ENCODE data around the gene EPN2. TPM values are rescaled to one million over a fixed set of nuclear protein-coding genes. Genes with fewer than 3 reads are reported as not detected.

The EPN2 gene
- total RNA-seq, 1 donor from 2014 or later, result 78.4 TPM

DNA sequence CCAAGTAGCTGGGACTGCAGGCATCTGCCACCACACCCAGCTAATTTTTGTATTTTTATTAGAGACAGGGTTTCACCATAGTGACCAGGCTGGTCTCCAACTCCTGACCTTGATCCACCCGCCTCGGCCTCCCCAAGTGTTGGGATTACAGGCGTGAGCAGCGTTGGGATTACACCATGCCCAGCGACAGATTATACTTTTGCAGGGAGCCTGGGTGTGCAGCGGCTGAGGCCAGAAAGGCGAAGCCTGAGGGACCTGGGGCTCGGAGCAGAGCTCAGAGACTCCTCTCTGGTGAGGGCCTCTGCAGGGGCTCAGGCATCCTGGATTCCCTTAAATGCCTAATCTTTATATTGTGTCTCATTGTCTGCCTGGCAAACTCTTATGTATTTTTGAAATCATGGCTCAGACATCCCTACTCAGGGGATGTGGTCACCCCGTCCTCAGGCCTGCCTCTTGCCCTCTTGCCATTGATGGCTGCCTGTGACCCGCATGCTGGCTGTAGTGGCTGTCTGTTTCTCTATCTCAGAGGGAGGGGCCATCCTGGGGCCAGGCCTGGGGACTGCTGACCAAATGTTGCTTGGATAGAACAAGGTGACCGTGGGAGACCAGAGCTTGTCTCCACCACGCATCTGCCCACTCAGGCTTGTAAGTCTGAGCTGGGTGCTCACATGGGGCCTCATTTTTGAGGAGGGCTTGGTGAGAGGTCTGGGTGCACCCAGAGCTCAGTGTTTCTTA, 82.8 kb downstream of the EPN2 start:
- intact Hi-C loops (cut with DNase I), result loop anchor here (5.0 kb wide), 1 partner anchor 48 kb away; no protein-coding TSS in a partner anchor

GRCh38 chr17:19320876-19321275, 83.7 kb downstream of the EPN2 start:
- DNase-seq (ENCODE audit: low spot score), result no peak

More for the DNA sequence above, 82.8 kb downstream of the EPN2 start:
- DNase-seq (ENCODE audit: low spot score), result no peak

GRCh38 chr17:19321481-19322128, 84.4 kb downstream of the EPN2 start:
- intact Hi-C loops (cut with DNase I), result no loop called here
- DNase-seq (ENCODE audit: low spot score), result peak; percentile 67

More at GRCh38 chr17:19320876-19321275, 83.7 kb downstream of the EPN2 start:
- intact Hi-C loops (cut with DNase I), result no loop called here

DNA sequence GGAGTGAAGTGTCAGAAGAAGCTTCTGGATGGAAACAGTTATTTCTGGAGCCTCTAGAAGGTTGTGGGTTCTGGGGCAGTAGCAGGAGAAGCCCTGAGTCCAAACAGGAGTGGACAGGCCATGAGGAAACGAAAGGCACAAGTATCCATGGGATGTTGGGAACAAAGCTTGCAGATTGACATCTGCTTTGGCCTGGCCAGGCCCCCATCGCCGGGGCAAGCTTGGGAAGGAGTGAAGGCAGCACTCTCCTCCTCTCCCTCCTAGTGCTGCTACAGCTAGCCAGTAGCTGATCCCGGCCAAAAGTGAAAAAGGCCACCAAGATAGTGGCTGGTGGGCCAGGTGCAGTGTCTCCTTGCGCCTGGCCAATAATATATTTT, 85.0 kb downstream of the EPN2 start:
- intact Hi-C loops (cut with DNase I), result no loop called here
- DNase-seq (ENCODE audit: low spot score), result peak; percentile 60

- intact Hi-C loops (cut with DNase I), result no loop called here
- peak; percentile 63 for DNase-seq (ENCODE audit: low spot score)
These were observed 85.7 kb downstream of the EPN2 start for GRCh38 chr17:19322861-19323260.

- intact Hi-C loops (cut with DNase I), result no loop called here
These were observed 88.4 kb downstream of the EPN2 start for GRCh38 chr17:19325542-19325941.

GRCh38 chr17:19327031-19327783, 90.0 kb downstream of the EPN2 start:
- DNase-seq (ENCODE audit: low spot score), result no peak
- intact Hi-C loops (cut with DNase I), result no loop called here

More at GRCh38 chr17:19325542-19325941, 88.4 kb downstream of the EPN2 start:
- DNase-seq (ENCODE audit: low spot score), result no peak

- intact Hi-C loops (cut with DNase I), result no loop called here
- DNase-seq (ENCODE audit: low spot score), result no peak
These were observed 91.4 kb downstream of the EPN2 start for GRCh38 chr17:19328441-19329061.

- DNase-seq (ENCODE audit: low spot score), result no peak
- intact Hi-C loops (cut with DNase I), result no loop called here
These were observed 92.0 kb downstream of the EPN2 start for GRCh38 chr17:19329136-19329535.

DNA sequence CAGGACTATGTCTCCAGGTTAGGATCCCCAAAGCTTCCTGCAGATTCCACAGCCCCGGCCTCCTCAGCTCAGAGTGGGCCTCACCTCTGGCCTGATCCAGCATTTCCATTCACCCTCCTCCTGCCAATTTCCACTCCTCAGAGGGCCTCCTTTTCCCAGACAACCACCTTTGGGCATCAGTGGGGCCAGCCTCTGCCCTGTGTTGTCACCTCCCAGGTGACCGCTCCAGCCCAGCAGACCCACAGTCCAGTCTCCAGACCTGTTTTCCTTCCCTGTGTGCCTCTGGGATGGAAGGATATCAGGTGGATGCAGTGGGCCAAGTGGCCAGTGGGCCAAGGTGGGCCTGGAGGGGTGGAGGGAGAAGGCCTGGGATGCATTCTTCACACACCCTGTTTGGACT, 92.7 kb downstream of the EPN2 start:
- intact Hi-C loops (cut with DNase I), result no loop called here
- DNase-seq (ENCODE audit: low spot score), result no peak

DNA sequence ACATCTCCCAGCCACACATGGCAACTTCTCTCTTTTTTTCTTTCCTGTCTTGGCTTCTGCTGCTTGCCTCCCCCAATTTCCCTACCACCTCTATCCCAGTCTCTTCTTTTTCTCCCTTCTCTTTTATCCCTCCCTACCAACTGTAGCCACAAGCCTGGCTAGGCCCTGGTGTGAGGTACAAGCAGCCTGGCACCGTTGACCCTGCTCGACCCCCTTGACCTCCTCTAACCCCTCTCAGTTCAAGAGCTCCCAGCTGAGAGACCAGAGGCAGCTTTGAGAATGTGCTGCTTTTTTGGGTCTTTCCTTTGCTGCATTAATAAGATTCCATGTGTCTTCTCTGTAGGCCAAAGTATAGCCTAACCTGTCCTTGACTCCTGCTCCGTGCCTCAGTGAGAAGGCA, 93.1 kb downstream of the EPN2 start:
- intact Hi-C loops (cut with DNase I), result no loop called here
- DNase-seq (ENCODE audit: low spot score), result no peak

DNA sequence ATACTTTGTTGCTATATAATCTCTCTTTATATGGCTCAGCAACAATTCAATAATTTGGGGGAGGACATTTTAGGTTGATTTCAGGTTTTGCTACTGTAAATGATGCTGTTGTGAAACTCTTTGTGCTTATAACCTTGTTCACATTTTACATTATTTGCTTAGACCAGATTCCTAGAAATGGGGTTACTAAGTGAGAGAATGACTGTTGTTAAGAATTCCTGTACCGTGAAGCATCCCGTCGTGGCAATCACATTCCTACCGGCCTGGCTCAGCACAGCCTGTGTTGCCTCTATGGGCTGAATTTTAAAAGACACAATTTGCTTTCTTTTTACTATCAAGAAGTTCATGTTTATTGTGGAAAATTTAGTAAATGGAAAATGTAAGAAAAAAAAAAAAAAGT, 94.0 kb downstream of the EPN2 start:
- no peak for DNase-seq (ENCODE audit: low spot score)
- intact Hi-C loops (cut with DNase I), result no loop called here

GRCh38 chr17:19331543-19332245, 94.5 kb downstream of the EPN2 start:
- intact Hi-C loops (cut with DNase I), result no loop called here

DNA sequence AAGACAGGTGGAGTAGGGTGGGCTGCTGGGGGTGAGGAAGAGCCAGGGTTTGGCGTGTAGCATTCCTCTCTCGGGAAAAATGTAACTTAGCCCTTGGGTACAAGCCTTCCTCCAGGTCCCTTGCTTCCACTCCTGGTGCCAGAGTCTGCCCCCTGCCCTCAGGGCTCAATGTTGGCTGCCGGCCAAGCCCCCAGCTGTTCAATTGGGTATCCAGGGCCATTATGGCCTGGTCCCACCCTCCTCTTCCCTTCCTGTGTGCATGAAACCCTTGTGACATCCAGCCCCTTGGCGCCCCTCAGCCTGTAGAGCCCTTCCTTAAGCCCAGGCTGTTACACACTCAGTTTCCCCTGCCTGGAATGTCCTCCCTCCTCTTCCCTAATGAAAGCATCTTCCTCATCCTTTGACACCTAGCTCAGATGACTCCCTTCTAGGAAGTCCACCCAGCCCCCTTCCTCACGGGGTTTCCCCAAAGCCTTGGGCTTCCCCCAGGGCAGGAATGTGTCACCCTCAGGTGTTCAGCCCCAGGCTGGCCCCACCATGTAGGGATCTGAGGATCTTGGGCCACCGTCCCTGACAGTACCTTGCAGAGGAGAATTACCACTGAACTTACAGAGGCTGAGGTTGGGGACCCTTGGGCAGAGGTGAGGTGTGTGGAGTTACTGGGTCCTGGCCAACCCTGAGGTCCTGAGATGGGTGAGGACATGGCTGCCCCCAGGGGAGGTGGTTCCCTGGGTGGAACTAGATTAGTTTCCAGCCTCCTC, 95.4 kb downstream of the EPN2 start:
- intact Hi-C loops (cut with DNase I), result no loop called here
- no peak for DNase-seq (ENCODE audit: low spot score)

More at GRCh38 chr17:19331543-19332245, 94.5 kb downstream of the EPN2 start:
- DNase-seq (ENCODE audit: low spot score), result no peak

DNA sequence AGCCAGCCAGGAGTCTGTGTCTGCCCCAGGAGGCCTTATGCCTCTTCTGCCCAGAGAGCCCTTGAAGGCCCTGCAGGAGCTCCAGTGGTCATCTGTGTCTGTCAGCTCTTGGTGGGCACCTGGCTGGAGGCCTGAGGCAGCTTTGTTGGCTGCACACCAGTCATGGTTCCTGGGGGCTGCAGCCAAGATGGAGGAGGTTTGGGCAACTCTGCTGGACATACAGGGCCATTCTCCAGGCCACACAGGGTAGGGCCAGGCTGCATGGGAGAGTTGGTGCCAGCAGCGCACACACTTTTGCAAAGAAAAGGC, 95.9 kb downstream of the EPN2 start:
- DNase-seq (ENCODE audit: low spot score), result no peak
- intact Hi-C loops (cut with DNase I), result no loop called here

- intact Hi-C loops (cut with DNase I), result no loop called here
- DNase-seq (ENCODE audit: low spot score), result no peak
These were observed 96.6 kb downstream of the EPN2 start for GRCh38 chr17:19333736-19334290.

DNA sequence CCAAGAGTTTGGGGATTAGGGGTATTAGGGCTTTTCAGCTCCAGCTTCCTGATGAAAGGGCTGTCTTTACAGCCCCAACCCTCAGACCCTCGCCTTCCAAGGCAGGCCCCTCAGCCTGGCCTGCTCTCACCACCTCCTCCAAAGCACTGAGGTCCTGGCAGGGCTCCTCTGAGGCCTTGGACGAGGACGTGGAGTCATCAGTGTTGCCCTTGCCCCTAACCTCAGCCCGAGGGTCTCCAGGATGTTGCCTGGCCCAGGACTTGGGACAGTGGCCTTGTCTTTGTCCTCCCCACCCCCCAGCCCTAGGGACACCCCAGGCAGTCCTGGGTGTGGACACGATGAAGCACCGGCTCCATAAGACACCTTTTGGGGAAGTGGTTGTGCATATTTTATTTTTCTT, 97.2 kb downstream of the EPN2 start:
- intact Hi-C loops (cut with DNase I), result no loop called here
- no peak for DNase-seq (ENCODE audit: low spot score)

DNA sequence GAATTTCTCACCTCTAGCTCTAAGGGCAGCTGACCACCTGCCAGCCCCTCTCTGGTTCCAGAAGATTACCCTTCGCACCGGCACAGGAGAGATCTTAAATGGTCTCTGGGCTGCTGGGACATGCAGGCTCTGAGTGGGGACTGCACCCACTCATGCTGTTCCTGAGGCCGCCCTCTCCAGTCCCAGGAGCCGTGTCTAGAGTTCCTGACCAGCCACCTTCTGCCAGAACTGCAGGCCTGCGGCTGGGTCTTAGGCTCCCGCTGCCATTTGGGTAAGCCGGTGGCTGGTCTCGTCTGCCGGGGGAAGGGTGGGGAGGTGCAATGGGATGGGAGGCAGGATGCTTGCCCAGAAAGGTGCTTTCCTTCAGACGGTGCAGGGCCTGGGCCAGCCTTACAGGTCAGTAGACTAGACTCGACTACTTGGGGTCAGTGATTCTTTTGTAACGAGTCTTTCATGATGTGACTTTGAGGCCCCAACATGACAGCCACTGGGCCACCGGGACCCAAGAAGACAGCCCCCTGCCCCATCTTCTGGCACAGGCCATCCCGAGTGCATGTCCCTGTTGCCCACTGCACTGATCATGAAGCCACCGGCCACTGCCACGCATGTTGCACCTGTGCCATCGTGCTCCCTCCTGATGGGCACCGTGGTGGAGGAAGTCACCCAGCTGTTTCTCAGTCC, 98.9 kb downstream of the EPN2 start:
- intact Hi-C loops (cut with DNase I), result no loop called here

More for the DNA sequence above, 98.9 kb downstream of the EPN2 start:
- DNase-seq (ENCODE audit: low spot score), result no peak

Measured in cardiac septum (tissue), 1 donor.